ENCODE measurements around the gene CD9.
"Not testable (repeated sequence)": the region's sequence is repeated elsewhere in the genome, so short reads cannot be mapped to it uniquely, and the experiment has no call there.

Gene CD9

DNA sequence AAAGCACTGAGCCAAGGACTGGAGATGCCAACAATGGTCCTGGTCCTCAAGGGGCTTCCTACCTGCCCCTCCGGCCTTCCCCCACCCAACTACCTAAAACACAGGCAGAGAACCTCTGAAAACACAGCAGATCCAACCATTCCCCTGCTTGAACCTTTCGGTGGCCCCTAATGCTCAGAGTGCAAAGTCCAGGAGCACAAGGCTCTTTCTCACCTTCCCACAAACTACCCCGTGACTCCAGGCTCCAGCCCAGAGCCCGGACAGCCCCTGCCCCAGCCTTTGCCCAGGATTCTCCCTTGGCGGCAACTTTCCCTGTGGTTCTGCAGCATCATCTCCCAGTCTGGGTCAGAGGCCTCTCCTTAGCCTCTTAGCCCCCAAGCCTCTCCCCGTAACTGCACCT, 1.6 kb upstream of the CD9 start:
- no peak for DNase-seq (ENCODE audit: low read depth in 2 of 2, low spot score in 1 of 2)

GRCh38 chr12:6198985-6199530, 1.1 kb upstream of the CD9 start:
- no peak for DNase-seq (ENCODE audit: low read depth in 2 of 2, low spot score in 1 of 2)

DNA sequence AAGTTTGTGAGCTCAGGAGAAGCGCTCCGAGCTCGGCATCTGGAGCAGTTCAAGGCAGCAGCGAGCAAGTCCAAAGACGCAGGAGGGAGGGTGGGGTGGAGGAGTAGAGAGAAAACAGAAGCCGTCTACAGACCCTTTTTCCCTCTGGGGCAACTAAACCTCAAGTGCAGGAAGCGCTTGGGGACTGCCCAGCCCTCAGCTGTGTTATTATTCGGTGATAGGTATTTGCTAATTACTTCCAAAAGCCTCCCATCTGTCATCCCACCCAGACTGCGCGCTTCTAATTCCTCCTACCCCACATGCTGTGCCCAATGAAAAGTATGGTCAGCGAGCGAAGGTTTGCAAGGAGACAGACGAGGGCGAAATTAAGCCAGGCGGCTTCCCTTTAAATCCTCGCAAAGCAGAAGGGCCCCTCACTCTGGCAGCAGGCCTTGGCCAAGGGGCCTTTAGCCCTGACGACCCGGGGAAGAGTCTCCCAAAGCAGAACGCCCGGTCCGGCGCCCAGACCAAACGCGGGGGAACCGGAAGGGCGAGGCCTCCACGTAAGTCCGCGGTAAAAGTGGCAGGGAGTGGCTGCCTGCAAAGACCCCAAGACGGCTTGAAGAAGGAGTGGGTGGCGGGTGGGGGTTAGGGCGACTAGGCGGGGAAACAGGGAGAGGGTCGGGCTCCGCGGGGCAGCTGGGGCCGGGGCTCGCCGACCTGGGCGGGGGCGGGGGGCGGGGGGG, 507 bp upstream of the CD9 start:
- DNase-seq (ENCODE audit: low read depth in 2 of 2, low spot score in 1 of 2) = no peak

GRCh38 chr12:6201213-6201608, 1.0 kb downstream of the CD9 start:
- DNase-seq (ENCODE audit: low read depth in 2 of 2, low spot score in 1 of 2) = no peak

GRCh38 chr12:6201826-6202225, 1.6 kb downstream of the CD9 start:
- DNase-seq (ENCODE audit: low read depth in 2 of 2, low spot score in 1 of 2) = no peak

GRCh38 chr12:6202304-6202703, 2.1 kb downstream of the CD9 start:
- DNase-seq (ENCODE audit: low read depth in 2 of 2, low spot score in 1 of 2) = no peak

GRCh38 chr12:6202846-6203245, 2.6 kb downstream of the CD9 start:
- no peak for DNase-seq (ENCODE audit: low read depth in 2 of 2, low spot score in 1 of 2)

DNA sequence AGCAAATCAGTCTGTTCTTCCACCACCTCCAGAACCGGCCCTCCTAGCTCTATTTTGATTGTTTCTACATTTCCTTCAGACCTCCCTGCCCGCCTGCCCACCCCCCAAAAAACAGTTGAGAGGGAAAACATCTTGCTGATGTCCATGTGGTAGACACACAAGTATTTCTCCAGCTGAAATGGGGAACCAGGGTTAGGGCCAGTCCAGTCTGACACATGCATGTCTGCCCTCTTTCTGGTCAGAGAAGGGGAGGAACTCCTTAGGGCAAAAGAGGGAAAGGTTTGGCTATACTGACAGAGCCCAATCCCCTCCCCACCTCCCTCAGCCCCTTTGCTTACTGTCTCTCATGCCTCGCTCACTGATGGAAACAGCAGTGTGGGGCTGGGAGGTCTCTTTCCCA, 3.4 kb downstream of the CD9 start:
- DNase-seq (ENCODE audit: low read depth in 2 of 2, low spot score in 1 of 2) = no peak

DNA sequence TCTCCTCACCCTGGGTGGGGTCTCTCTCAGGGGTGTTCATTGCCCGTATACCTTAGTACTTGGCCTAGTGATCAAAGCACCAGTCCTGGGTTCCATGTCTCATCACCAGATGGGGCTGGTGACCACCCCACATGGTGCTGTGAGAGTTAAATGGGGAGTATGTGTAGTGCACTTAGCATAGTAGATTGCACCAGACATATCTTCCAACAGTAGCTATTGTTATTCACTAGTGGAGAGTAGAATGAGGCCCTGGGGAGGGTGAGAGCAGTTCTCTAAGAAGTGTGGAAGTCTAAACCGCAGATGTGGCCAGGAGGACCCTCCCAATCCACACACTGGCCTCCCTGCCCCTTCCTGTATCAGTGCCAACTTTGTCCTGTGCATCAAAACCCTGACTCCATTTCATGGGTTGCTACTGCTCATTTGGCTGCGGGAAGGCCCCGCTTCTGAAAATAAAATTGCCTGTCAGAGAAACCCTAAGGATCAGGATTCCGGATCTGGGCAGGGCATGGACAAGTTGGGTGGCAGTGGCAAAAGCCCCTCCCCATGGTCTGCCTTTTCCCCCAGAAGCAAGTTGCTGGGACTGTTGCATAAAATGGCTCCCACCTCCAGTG, 4.4 kb downstream of the CD9 start:
- DNase-seq (ENCODE audit: low read depth in 2 of 2, low spot score in 1 of 2) = no peak

- DNase-seq (ENCODE audit: low read depth in 2 of 2, low spot score in 1 of 2) = no peak
Observed at GRCh38 chr12:6205144-6205539, 4.9 kb downstream of the CD9 start.

- no peak for DNase-seq (ENCODE audit: low read depth in 2 of 2, low spot score in 1 of 2)
Observed at GRCh38 chr12:6205761-6206160, 5.6 kb downstream of the CD9 start.

GRCh38 chr12:6206327-6206726, 6.1 kb downstream of the CD9 start:
- DNase-seq (ENCODE audit: low read depth in 2 of 2, low spot score in 1 of 2) = no peak

DNA sequence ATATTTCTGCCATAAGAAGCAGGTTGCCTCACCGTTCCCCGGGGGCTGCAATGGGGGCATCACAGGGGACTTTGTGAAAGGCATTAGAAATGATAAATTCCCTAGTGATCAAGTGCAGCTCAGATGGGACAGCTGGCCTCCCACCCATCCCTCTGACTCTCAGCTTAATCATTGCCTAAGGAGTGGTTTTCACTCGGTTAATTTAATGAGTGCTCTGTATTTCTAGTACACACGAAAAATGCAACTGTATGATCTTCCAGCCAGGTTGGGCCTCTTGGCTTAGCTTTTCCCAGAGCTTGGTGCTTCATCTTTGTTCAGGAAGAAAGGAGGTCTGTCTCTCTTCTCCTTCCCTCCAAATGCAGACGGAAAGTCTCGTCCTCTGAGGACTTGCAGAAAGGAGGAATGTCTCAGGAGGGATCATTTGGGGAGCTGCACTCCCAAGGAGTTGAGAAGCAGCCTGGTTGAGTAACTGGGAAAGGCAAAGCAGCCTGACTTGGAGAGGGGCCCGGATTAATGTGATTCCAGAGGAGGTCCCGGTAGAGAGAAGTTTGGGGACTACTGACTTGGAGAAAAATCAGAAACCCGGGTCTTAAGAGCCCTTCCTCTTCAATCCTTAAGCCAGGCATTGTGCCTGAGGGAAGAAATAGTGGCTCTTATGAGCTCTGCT, 7.2 kb downstream of the CD9 start:
- DNase-seq (ENCODE audit: low read depth in 2 of 2, low spot score in 1 of 2) = no peak

GRCh38 chr12:6208130-6208529, 7.9 kb downstream of the CD9 start:
- DNase-seq (ENCODE audit: low read depth in 2 of 2, low spot score in 1 of 2) = no peak

DNA sequence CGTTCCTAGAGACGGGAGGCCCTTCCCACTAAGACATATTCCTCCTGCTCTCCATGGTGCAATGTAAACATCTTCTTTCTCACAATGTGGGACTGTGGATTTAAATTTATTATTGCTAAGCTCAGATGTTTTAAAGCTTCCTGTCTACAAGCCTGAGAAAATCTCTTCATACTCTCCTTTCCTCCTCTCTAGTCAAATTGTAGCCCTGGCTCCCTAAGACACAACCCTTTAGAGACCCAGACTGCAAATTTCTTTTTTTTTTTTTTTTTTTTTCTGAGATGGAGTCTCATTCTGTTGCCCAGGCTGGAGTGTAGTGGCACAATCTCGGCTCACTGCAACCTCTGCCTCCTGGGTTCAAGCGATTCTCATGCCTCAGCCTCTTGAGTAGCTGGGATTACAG, 9.2 kb downstream of the CD9 start:
- DNase-seq (ENCODE audit: low read depth in 2 of 2, low spot score in 1 of 2) = not testable (repeated sequence)

DNA sequence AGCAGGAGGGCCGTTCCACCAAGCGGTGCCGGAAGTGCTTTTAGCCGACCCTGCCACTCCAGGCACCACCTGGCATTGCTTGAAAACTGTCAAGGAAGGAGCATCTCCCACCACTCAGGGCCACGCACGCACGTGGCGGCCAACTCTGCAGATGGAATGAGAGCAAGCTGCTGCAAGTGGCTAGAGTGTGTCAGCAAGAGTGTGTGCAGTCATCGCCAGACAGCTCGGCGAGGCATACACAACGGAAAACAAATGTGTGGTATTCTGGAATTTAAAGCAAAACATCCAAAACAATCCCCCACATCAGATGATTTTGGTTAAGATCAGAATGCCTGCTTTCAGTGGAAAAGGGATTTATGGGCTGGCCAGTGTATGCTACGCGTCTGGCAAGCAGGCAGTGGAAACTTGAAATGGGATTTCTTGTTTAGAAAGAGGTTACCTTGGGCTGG, 11.2 kb downstream of the CD9 start:
- no peak for DNase-seq (ENCODE audit: low read depth in 2 of 2, low spot score in 1 of 2)

GRCh38 chr12:6212086-6212485, 11.9 kb downstream of the CD9 start:
- no peak for DNase-seq (ENCODE audit: low read depth in 2 of 2, low spot score in 1 of 2)

DNA sequence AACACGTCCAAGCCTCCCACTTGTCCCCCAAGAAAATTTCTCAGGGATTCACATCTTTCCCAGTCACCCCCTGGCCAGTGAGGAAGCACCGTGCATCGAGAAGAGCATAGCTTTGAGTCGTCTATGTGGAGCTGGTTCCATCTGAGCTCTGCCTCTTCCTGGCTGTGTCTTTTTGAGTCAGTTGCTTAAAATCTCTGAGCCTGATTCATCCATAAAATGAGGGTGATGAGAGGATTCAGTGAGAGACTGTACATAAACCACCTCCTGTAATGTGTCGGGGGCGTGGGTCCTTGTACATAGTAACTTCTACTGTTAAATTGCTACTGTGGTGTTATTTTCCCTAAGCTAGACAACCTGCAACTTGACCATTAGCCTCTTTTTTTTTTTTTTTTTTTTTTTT, 13.8 kb downstream of the CD9 start:
- DNase-seq (ENCODE audit: low read depth in 2 of 2, low spot score in 1 of 2) = no peak

- DNase-seq (ENCODE audit: low read depth in 2 of 2, low spot score in 1 of 2) = no peak
Observed at GRCh38 chr12:6214633-6215032, 14.4 kb downstream of the CD9 start.

DNA sequence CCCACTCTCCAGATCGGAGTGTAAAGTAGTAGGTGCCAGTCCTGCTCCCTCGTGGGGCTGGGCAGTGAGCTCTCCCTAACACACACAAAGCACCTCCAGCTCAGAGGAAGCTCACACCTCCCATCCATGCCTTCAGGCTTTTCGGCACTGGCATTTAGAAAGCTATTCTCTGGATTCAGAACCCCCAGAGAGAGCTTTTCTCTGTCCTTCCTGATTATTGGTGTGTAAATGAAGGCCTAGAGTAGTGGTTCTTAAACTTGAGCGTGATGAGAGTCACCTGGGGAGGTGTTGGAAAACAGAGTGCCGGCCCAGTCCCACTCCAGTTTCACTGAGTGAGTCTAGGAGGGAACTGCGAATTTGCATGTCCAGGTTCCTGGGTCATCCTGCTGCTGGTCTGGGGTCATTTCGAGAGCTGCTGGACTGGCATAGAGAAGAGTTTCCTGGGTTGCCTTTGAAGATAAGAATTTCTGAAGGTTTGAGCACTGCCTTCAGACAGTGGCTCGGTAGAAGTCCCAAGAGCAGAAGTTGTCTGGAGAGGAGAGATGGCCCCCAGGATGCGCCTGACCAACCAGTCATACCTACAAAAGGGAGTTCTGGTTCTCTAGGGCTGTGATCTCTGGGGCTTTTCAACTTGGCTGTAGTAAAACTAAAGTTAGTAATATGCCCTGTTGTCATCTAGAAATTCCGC, 15.1 kb downstream of the CD9 start:
- no peak for DNase-seq (ENCODE audit: low read depth in 2 of 2, low spot score in 1 of 2)

DNA sequence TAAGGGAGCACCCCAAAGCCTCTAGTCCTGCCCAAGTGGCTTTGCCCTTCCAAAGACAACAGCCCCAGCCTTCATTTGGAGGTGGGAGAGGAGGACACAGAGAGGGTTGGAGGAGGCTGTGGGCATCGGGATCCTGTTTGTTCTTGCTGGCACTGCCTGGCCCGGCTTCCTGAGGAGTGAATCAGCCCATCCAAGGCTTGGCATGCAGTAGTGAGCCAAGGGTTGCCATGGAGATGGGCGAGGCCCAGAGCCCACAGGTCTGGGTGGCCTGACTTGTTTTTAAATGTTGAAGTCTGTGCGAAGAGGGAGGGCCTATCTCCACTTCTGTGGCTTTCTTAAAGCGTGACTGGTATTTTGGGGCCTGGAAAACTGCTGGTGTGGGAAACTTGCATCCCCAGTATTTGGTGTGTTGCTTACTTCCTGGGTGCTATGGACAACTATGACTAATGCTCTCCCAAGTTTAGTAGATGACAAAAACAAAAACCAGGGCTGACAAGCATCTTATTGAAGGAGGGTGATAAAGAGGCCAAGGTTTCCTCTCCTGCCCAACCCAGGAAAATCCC, 15.8 kb downstream of the CD9 start:
- DNase-seq (ENCODE audit: low read depth in 2 of 2, low spot score in 1 of 2) = no peak

Data from stimulated activated CD8-positive, alpha-beta memory T cell treated with anti-CD3 and anti-CD28 coated beads, Interleukin-4, amount 100 ng/mL, for 1 hour (primary cell).